HG03457 (cell line): ENCODE measurements around the gene GBF1.

Experiments
- ATAC-seq: cut with Tn5 transposase; IDR thresholded peaks from one replicate; pipeline ENCODE4 v1.9.1; 2021; ENCODE audit warnings: moderate number of reproducible peaks; ENCODE audit not compliant: unreplicated experiment

The GBF1 gene

DNA sequence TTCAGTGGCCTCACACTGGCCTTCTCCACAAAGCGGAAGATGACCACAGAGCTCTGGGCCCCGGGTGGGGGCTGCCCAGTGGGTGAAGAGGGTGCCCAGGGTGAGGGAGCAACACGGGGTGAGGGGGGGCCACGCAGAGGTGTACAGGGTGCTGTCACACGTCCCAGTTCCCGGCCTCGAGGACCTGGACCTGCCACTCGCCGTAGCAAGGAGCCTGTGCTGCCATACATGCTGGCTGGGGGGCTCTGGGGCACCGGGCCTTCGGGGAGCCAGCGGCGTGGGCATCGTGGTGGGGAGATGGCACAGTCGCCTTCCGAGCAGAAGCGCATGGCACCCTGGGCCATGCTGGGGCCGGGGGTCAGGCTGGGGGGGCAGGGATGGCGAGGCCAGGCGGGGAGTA is 171.4 kb downstream of the GBF1 start:
- ATAC-seq, result no peak

DNA sequence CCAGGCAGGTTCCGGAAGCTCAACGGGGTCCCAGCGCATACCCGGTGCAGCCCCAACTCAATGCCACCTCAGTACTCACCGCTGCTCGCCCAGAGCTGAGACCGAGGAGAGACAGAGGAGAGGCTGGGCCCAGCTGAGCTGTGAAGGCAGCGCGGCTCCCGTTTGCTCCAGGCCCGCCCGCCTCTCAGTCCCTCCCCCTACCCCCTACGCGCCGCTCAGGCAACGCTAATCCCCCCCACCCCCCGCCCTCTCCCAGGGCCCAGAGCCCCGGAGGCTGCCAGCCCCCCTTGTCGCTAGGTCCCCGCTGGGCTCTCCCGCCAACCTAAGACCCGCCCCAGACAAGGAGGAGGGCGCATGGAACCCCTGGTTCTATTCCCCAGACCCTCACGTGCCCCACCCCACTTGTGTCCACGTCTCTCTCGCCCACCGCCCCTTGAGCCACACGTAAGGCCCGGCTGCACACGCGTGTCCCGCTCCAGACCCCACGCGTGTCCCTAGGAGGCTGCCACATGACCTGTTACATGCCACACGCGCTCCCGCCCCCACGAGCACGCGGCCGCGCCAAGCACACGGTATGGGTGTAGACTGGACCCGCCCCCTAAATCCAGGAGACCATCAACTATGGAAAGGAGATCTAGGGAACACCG is 173.4 kb downstream of the GBF1 start, which contains the start of gene PSD:
PSD (minus strand) TSS at position 164 of the 647 bp plus-strand sequence. CDS start 1,747 bp downstream, outside the sequence.
- ATAC-seq, result no peak

DNA sequence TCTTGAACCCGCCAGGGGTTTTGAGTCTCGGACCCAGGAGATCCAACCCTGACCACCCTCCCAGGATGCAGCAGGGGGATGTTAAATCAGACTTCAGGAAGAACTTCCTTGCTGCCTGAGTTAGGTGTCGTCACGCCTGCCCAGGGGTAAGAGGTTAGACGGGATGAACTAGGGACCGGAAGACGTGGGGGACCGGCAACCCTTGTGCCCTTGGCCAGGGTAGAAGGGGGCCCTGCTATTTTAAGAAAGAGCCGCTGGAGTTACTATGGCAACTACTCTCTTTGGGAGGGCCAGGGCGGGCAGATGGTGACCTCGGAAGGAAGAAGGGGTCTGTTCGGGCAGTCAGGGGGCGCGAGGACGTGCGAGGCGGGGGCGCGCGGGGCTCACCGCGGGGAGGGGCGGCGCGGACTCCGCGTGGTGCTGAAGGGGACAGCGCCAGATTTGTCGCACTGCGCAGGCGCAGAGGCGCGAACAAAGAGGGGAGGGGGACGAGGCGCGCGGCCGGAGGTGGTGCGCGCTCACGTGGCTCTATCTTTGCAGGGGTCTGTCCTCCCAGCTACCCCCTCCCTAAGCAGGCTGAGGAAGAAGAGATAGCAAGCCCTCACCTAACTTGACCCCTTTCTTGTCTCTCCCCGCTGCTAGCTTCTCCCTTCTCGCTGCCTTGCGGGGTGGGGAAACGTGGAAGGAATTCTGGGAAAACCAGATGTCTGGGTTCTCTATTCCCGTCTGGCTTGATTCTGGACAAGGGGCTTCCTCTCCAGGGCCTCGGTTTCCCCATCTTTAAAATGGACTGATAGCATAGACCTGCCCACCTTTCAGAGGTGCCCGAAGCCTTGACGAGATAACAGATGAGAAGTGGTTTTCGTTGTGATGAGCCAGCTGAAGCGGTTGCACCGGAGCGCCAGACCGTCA is 174.2 kb downstream of the GBF1 start:
- no peak for ATAC-seq

DNA sequence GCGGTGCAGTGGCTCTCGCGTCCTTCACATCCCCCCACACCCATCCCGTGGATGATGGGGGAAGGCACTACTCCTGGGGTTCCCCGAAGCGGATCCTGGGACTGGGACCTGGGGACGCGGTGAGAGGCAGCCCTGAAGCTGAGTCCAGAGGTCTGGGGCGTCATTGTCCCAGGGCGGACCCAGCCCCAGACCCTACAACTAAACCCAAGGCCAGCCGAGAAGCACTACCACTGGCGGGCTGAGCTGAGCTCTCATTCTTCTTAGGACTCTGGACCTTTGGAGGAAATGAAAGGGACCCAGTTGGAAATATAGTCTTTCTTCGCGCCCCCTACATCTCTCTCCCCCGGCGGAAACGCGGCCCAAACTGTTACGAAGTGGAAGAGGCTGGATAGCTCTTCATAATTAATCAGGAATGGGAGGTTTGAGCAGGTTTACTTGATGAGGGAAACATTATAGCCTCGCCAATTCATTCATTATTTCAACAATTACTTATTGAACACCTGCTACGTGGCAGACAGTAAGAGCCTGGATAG is 174.9 kb downstream of the GBF1 start:
- ATAC-seq, result no peak

DNA sequence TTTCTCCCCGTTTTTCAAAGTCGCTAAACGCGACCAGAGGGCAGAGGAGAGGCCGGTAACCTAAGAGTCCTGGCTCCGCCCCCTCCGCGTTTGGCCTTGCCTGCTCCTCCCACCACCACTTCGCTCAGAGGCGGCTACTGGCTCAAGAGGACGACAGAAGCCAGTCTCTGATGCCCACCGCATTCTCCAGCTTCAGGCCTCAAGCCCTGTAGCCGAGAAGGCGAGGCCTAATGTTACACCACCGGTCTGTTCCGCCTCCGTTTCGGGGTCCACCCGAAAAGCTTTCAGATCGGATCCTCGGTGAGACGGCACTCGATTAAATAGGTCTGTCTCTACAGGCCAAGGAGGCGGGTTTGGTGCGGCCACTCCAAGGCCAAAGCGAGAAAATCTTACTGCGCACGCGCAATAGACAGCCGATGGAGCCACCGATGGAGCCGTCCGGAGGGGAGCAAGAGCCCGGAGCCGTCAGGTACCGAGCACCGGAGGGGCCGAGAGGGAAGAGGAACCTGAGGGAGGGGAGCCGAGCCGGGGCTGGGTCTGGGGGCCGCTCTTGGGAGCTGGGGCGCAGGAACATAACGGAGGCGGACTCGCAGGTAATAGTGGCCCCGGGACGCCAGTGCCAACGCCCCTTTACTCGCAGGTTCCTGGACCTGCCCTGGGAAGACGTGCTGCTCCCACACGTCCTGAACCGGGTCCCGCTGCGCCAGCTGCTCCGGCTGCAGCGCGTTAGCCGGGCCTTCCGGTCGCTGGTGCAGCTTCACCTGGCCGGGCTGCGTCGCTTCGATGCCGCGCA is 175.6 kb downstream of the GBF1 start, which contains the start of gene FBXL15:
FBXL15 (plus strand) TSS at position 123 of the 793 bp plus-strand sequence; CDS start at position 417, 294 bp downstream.
- peak; percentile 48 for ATAC-seq

DNA sequence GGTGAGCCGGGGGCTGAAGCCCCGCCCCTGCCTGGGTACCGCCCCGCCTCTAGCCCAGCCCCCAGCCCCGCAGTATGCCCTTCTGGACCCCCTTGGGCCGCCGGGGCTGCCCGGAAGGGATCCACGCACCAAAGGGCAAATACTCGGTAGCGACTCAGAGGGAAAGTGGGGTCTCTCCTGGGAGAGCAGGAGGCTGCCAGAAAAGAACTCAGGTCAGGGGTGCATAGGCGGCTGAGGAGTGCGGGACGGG is 176.1 kb downstream of the GBF1 start:
- ATAC-seq, result no peak

DNA sequence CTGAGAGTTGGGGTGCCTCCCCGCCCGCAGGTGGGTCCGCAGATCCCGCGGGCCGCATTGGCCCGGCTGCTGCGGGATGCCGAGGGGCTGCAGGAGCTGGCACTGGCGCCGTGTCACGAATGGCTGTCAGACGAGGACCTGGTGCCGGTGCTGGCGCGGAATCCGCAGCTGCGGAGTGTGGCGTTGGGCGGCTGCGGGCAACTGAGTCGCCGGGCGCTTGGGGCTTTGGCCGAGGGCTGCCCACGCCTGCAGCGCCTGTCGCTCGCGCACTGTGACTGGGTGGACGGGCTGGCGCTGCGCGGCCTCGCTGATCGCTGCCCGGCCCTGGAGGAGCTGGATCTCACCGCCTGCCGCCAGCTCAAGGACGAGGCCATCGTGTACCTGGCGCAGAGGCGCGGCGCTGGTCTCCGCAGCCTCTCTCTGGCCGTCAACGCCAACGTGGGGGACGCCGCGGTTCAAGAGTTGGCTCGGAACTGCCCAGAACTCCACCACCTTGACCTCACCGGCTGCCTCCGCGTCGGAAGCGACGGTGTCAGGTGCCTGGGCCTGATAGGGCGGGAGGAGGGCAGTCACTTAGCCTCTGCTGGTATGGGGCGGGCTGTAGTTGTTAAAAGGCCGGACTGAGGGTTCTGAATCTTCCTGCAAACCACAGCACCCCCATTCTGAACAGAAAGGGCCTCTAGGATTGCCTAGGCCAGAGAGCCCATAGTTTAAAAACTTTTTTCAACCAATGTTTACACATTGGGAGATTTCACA is 176.6 kb downstream of the GBF1 start:
- ATAC-seq, result no peak

DNA sequence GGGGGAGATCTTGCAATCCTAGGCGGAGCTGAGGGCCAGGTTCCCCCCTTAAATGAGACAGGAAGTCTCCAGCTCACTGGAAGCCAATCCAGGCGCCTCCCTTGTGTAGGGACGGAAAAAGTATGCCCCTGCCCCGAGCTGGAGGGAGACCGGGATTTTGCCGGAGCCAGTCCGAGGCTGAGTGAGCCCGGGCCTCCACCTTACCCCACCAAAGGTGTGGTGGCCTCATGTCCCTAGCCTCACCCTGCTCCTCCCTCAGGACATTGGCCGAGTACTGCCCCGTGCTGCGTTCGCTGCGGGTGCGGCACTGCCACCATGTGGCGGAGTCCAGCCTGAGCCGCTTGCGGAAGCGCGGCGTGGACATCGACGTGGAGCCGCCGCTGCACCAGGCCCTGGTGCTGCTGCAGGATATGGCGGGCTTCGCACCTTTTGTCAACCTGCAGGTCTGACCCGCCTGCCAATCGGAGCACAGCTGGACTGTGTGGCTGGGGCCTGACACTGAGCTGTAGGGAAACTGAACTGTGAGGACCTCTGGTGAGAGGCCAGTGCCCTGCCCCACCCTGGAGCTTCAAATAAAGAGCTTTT is 177.3 kb downstream of the GBF1 start:
- no peak for ATAC-seq

DNA sequence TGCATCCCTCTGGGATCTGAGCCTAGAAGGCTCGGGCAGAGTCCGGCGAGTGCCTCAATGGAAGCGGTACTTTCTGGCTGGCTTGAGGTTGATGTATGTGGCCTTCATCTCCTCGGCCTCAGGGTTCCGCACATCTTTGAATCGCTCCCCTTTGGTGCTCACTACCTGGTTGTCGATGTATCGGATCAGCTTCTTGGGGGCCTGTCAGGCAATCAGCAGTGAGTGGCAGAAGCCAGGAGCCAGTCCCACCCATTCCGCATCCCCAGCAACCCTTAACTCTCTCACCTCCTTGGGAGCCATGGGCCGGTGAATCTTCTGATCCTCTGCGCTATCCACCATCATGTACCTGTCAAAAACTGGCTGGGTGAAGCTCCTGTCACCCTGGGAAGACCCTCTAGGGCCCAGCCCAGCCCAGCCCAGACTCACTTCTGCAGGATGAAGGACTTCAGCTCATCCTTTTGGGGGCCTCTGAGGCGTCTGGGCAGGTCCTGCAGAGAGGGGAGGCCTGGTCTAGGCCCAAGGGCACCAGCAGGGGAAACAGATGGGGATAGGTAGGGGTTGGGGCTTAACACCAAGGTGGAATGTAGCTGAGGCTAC is 178.1 kb downstream of the GBF1 start:
- ATAC-seq, result no peak

DNA sequence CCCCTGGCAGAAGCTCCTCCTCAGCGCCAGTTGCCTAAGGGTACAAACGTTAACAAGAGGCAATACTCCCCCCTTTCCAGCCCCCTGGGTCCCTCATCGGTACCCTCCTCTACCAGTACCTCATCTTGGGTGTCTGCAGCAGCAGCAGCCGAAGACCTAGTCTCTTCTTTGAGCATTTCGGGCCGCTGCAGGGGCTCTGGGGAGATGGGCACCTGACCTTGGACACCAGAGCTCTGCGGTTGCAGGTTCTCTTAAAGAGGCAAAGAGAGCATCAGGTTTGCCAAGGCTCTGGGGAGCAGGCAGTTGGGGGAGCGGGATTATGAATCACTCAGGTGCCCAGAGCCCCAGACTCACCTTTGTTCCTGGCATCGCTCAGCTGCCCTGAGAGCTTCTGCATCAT is 178.8 kb downstream of the GBF1 start:
- no peak for ATAC-seq

DNA sequence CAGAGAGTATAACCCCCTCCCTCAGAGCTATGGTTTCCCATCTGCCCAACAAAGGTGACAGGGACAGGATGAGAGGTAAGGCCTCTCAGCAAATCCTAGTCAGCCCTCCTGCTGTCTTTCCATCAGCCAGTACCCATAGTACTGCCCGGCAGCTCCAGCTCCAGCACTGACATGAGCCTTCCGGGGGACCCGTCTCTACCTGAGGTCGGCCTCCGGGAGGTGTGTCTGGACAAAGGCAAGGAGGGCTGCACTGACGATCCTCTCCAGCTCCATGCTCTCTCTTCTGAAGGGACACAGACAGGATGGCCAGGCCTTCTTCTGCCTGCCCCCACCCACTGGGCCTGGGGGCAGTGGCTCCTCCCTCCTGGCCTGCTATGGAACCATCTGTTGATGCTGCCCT is 179.6 kb downstream of the GBF1 start:
- no peak for ATAC-seq

DNA sequence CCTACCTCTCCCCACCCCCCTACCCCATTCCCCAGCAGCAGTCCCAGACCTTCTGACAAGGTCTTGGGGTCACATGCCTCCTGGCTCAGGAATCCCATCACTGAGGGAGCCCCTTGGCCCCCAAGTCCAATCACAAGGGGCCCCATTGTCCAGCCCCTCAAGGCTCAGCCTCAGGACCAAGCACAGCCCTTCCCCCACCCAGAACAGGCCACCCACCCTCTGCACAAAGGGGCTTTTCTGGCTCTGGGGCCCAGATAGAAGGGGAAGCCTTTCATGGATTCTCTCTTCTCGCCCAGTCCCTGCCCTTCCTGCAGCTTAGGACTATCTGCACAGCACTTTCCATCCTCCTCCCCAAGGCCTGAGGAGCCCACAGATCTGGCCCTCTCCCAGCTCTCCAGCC is 180.1 kb downstream of the GBF1 start:
- no peak for ATAC-seq

DNA sequence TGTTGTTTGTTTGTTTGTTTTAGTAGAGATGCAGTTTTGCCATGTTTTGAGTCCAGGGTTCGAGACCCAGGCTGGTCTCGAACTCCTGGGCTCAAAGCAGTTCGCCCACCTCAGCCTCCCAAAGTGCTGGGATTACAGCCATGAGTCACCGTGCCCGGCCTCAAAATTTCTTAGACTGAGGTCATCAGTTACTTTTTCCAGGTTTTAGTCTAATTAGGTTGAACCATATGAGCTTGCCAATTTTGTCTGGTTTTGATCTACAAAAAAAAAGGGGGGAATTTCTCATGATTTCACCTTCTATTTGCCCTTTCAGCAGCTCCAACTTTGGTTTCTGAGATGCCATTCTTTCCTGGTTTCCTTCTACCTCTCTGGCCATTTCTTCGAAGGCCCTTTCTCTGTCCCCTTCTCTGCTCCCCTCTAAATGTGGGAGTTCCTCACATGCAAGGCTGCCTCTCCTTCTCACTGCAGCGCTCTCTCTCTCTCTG is 181.5 kb downstream of the GBF1 start:
- ATAC-seq, result no peak

DNA sequence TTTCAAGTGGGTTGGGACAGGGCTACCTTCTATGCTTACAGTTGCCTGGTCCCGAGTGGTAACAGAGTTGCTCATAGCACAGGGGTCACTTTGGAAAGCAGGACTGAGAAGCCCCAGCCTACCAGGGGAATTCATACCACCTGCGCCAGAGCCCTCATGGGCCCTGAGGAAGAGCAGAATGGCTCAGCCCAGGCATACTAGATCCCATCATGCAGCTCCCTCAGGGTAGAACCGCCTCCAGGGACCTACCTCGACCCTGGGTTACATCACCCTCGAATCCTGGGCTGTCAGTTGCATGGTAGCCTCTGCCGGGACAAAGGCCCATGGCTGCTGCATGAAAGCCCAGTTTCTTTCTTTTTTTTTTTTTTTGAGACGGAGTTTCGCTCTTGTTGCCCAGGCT is 184.1 kb downstream of the GBF1 start:
- no peak for ATAC-seq

DNA sequence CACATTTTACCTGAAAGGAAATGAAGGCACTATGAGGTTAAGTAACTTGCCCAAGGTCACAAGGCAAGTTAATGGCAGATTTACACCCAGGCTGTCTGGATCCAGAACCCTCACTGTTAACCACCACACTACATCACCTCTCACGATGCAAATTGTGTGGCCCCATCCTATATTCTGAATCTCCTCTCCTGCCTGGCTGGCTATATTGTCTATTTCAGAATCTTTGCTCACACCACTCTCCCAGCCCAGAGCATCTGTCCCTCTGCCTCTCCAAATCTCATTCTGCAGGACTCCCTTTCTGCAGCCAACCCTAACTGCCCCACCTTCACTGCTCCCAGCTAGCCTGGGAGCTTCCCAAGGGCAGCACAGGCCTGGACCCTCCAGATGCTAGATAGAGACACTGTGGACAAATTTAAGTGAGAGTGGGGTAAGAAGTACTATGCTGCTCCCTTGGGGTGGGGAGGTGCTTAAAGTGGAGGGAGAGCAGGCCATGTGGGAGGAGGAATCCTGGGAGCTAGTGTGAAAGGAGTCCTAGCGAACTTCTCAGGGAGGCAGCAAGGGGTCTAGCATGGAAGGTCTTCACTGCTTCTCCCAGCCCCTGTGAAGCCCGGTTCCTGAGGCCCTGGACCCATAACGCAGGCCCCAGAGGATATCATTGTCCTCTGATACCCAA is 186.3 kb downstream of the GBF1 start:
- no peak for ATAC-seq
